Endothelial cell (in vitro differentiated cells): Measurements from ENCODE around the gene GSE1. TPM values are rescaled to one million over a fixed set of nuclear protein-coding genes. Genes with fewer than 3 reads are reported as not detected.

Source experiments
- DNase-seq: peaks from one replicate; pipeline ENCODE4 v3.0.0; 2021; ENCODE audit warnings: low spot score
- H3K27ac Mint-ChIP-seq: one replicate; pipeline ENCODE4 v1.8.0; 2021; ENCODE audit warnings: mixed read lengths, inconsistent platforms; ENCODE audit not compliant: unreplicated experiment
- H3K27me3 Mint-ChIP-seq: one replicate; pipeline ENCODE4 v1.8.0; 2021; ENCODE audit warnings: mild to moderate bottlenecking, moderate library complexity, mixed read lengths, inconsistent platforms; ENCODE audit not compliant: unreplicated experiment
- H3K36me3 Mint-ChIP-seq: one replicate; pipeline ENCODE4 v1.8.0; 2021; ENCODE audit warnings: mild to moderate bottlenecking, low read depth, mixed read lengths, inconsistent platforms; ENCODE audit not compliant: unreplicated experiment
- H3K4me1 Mint-ChIP-seq: one replicate; pipeline ENCODE4 v1.8.0; 2021; ENCODE audit warnings: mild to moderate bottlenecking, mixed read lengths, inconsistent platforms; ENCODE audit not compliant: unreplicated experiment
- H3K4me3 Mint-ChIP-seq: one replicate; pipeline ENCODE4 v1.8.0; 2021; ENCODE audit warnings: mild to moderate bottlenecking, mixed read lengths, inconsistent platforms; ENCODE audit not compliant: unreplicated experiment
- H3K9me3 Mint-ChIP-seq: one replicate; pipeline ENCODE4 v1.8.0; 2021; ENCODE audit warnings: mixed read lengths, inconsistent platforms; ENCODE audit not compliant: unreplicated experiment
- total RNA-seq: library from RNA; stranded (reverse); fragmentation: NEBNext Ultra II Directional; extraction: Animal tissue kit (Norgen Biotek cat#: 25700); gene quantifications from one replicate; pipeline ENCODE4 v1.2.1, GENCODE V29; 2021; ENCODE audit not compliant: unreplicated experiment
- TF ChIP-seq, protein P1 (sequence below): fragments of 200-600 bp; sonication (generic); IDR thresholded peaks from one replicate; pipeline ENCODE4 v1.5.0; 2021; ENCODE audit warnings: antibody characterized with exemption; ENCODE audit not compliant: unreplicated experiment

The GSE1 gene
- total RNA-seq, 1 donor from 2014 or later = 23.9 TPM

DNA sequence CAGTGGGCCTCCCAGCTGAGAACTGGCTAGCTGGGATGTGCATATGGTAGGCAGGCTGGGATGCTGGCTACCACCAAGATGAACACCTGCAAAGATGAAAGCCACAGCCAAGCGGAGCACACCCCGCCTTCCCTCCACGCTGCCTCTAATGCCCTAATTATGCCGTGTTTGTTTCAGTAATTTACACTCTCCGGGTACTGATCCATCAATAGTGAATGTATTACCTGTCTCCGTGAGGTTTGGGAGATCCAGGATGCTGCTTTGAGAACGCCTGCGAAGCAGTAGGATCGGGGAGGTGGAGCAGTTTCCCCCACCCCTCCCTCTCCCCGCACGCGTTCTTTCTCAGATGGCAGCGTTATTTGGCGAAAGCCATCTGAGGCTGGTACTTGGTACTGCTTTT, 28.9 kb upstream of the GSE1 start:
- Mint-ChIP-seq H3K27me3 (peaks cover 11% of the 10 kb centered on the region), H3K9me3 (no peaks in the 10 kb centered on the region), H3K4me1 (peaks cover 12% of the 10 kb centered on the region), H3K36me3 (no peaks in the 10 kb centered on the region), H3K4me3 (no peak overlapping the region), H3K27ac (no peak overlapping the region)
- TF ChIP-seq, protein P1, sequence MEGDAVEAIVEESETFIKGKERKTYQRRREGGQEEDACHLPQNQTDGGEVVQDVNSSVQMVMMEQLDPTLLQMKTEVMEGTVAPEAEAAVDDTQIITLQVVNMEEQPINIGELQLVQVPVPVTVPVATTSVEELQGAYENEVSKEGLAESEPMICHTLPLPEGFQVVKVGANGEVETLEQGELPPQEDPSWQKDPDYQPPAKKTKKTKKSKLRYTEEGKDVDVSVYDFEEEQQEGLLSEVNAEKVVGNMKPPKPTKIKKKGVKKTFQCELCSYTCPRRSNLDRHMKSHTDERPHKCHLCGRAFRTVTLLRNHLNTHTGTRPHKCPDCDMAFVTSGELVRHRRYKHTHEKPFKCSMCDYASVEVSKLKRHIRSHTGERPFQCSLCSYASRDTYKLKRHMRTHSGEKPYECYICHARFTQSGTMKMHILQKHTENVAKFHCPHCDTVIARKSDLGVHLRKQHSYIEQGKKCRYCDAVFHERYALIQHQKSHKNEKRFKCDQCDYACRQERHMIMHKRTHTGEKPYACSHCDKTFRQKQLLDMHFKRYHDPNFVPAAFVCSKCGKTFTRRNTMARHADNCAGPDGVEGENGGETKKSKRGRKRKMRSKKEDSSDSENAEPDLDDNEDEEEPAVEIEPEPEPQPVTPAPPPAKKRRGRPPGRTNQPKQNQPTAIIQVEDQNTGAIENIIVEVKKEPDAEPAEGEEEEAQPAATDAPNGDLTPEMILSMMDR = no peak
- no peak for DNase-seq

DNA sequence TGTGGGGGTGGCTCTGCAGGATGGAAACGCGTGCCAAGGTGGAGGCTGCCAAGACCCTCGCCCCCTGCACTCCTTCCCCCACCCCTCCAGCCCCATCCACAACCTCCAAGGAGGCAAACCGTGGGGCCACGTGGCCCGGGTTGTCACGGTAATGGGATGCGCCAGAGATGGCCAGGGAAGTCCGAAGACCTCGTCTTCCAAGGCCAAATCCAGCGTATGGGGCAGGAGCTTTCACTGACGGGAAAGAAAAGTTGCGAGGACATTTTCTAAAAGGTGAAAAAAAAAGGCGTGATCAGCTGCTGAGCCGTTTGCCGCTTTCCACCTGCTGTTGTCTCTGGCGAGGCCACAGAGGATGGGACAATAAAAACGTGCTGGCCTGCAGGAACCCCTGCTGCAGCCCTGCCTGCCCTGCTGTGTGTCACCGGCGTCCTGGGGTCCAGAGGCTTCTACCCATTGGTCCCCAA, 28.3 kb upstream of the GSE1 start:
- H3K4me3 Mint-ChIP-seq = no peak overlapping the region
- no peak overlapping the region for H3K27ac Mint-ChIP-seq
- DNase-seq = no peak
- H3K27me3 Mint-ChIP-seq = peaks cover 9% of the 10 kb centered on the region
- H3K4me1 Mint-ChIP-seq = peaks cover 6% of the 10 kb centered on the region
- no peaks in the 10 kb centered on the region for H3K9me3 Mint-ChIP-seq
- TF ChIP-seq, protein P1 = no peak
- no peaks in the 10 kb centered on the region for H3K36me3 Mint-ChIP-seq

DNA sequence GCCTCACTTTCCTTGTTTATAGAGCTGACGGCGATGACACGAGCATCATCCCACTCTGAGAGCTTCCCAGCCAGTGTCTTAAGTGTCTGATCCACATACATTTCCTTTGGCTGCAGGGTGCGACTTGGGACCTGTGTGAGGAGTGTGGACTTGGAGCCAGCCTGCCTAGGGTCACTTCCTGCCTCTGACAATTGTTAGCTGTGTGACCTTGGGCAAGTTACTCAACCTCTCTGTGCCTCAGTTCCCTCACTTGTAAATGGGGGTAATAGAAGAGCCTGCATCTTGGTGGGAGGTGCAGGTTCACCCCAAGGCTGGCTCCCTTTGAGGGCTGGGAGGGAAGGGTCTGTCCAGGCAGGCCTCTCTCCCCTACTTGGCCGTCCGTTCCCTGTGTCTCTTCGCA, 27.4 kb upstream of the GSE1 start:
- Mint-ChIP-seq H3K36me3 (no peaks in the 10 kb centered on the region), H3K4me1 (peaks cover 3% of the 10 kb centered on the region), H3K4me3 (no peak overlapping the region), H3K27me3 (peaks cover 7% of the 10 kb centered on the region), H3K27ac (no peak overlapping the region), H3K9me3 (no peaks in the 10 kb centered on the region)
- TF ChIP-seq, protein P1 = no peak
- no peak for DNase-seq

DNA sequence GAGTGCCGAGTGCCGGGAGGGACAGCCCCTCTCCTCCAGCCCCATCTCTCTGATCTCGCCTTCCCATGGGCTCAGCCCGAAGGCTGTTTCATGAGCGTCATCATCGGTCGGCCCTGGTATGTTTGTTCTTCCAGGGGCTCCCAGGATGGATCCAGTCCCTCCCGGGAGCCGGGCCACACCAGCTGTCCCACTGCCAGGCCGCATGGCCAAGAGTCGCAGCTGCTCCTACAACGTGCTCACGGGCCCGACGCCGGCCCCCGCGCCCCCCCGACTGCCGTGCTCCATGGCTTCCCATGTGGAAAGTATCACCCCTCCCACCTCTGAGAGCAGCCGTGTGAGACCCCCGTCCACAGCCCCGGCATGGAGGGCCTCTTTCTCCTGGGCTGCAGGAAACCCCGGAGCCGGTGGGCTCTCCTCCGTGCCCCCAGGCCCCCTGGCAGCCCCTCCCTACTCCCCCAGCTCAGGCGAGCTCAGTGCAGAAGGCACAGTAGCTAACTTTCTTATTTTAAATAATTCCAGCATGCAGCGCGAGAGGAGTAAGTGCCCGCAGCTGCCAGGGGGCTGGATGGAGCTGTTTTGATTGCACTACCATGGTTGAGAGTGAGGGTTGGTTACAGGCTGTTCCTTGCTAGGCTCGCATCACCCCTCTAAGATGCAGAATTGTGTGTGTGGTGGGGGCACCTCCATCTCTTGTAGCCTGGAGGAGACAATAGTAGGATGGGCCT, 26.6 kb upstream of the GSE1 start:
- H3K4me1 Mint-ChIP-seq = peaks cover 3% of the 10 kb centered on the region
- H3K9me3 Mint-ChIP-seq = no peaks in the 10 kb centered on the region
- H3K36me3 Mint-ChIP-seq = no peaks in the 10 kb centered on the region
- H3K27me3 Mint-ChIP-seq = peaks cover 7% of the 10 kb centered on the region
- TF ChIP-seq, protein P1 = no peak
- no peak for DNase-seq
- H3K27ac Mint-ChIP-seq = no peak overlapping the region
- H3K4me3 Mint-ChIP-seq = no peak overlapping the region

DNA sequence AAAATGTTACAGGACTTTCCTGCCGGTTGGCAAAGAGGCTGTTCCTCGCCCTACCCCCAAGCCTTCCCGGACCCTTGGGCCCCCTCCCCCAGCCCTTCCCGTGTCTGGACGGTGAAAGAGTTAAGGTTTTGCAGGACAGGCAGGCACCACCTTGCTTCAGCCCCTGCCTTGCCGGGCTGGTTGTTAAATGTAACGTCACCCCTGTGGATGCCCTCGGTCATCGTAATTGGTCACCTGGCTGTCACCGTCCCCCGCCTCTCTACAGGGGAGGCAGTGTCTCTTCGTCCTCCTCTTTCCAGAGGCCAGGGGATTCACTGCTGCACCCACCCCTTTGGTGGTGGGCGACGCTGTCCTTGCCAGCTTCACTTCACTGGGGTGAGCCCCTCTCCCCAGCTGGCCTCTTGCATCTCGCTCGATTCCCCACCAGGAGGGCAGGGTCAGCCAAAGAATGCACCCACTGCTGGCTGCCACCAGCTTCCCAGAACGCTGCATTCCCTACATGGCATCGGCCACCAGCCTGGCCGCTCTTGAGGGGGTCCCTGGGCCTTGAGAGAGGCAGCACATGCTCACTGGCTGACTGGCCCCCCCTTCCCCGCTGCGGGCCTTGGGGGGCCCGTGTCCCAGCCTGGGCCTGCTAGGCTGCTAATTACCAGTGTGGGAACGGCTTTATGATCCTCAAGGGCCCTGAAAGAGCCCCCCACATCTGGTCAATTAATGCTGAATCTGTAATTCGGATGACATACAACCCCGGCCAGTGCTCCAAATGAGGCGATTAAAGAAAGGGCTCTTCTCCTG, 25.2 kb upstream of the GSE1 start:
- DNase-seq = no peak
- TF ChIP-seq, protein P1 = no peak
- Mint-ChIP-seq H3K27me3 (peaks cover 10% of the 10 kb centered on the region), H3K4me1 (peaks cover 9% of the 10 kb centered on the region), H3K36me3 (no peaks in the 10 kb centered on the region), H3K27ac (no peak overlapping the region), H3K9me3 (no peaks in the 10 kb centered on the region), H3K4me3 (no peak overlapping the region)
